GM12878 (cell line): Measurements from ENCODE around the gene MRPL42.

ENCODE experiments used
- CEBPB ChIP-seq, 2 experiments: fragments of 150-350 bp in 1 of 2; IDR thresholded peaks; 2 replicates each; pipeline ENCODE4 v1.6.1; 2012 to 2014; ENCODE audit warnings: low read depth in 2 of 2, low read length in 2 of 2, borderline replicate concordance in 1 of 2, inconsistent platforms in 1 of 2
- CTCF ChIP-seq, 3 experiments: IDR thresholded peaks in 2 of 3; conservative IDR thresholded peaks in 1 of 3; 2 replicates each; pipeline ENCODE4 v1.5.1; 2011; ENCODE audit warnings: low read depth in 3 of 3, low read length in 3 of 3, mild to moderate bottlenecking in 3 of 3, control low read depth in 2 of 3, moderate library complexity in 2 of 3, inconsistent platforms in 1 of 3, mixed read lengths in 1 of 3; ENCODE audit not compliant: control insufficient read depth in 2 of 3, insufficient read depth in 1 of 3; ENCODE audit errors: extremely low read depth in 1 of 3
- NR2C2 ChIP-seq: IDR thresholded peaks from 2 replicates; pipeline ENCODE4 v1.6.1; 2011; ENCODE audit warnings: borderline replicate concordance, low read depth; ENCODE audit not compliant: control insufficient read depth, insufficient read length
- NRF1 ChIP-seq: conservative IDR thresholded peaks from 2 replicates; pipeline ENCODE4 v1.6.1; 2011; ENCODE audit warnings: mild to moderate bottlenecking, low read depth, low read length, improper control_type of control experiment
- PAX5 ChIP-seq: IDR thresholded peaks from 2 replicates; pipeline ENCODE4 v1.6.1; 2011; ENCODE audit warnings: low read depth, low read length, borderline replicate concordance
- POLR2A ChIP-seq: IDR thresholded peaks from 2 replicates; pipeline ENCODE4 v1.6.1; 2011; ENCODE audit warnings: low read depth, mild to moderate bottlenecking, low read length
- POLR2AphosphoS2 ChIP-seq: IDR thresholded peaks from 2 replicates; pipeline ENCODE4 v1.6.1; 2011; ENCODE audit warnings: low read depth, mild to moderate bottlenecking, low read length, improper control_type of control experiment, moderate library complexity
- RCOR1 ChIP-seq: conservative IDR thresholded peaks from 2 replicates; pipeline ENCODE4 v1.6.1; 2012; ENCODE audit warnings: low read depth, low read length, improper control_type of control experiment
- RFX5 ChIP-seq: IDR thresholded peaks from 2 replicates; pipeline ENCODE4 v1.6.1; 2011; ENCODE audit warnings: low read depth, low read length, improper control_type of control experiment
- SIX5 ChIP-seq: IDR thresholded peaks from 2 replicates; pipeline ENCODE4 v1.6.1; 2011; ENCODE audit warnings: mild to moderate bottlenecking, low read depth, low read length, moderate library complexity; ENCODE audit not compliant: severe bottlenecking
- SPI1 ChIP-seq: IDR thresholded peaks from 2 replicates; pipeline ENCODE4 v1.6.1; 2011; ENCODE audit warnings: low read depth, mild to moderate bottlenecking, low read length, moderate library complexity, borderline replicate concordance; ENCODE audit not compliant: insufficient read depth
- TCF7 ChIP-seq: IDR thresholded peaks from 2 replicates; pipeline ENCODE4 v1.6.1; 2014; ENCODE audit warnings: antibody characterized with exemption, borderline replicate concordance
- YY1 ChIP-seq: IDR thresholded peaks from 2 replicates; pipeline ENCODE4 v1.6.1; 2011; ENCODE audit warnings: low read depth, mild to moderate bottlenecking, low read length

GRCh38 chr12:93460003-93460402, 7.3 kb upstream of the MRPL42 start:
- TF ChIP-seq CEBPB (IDR thresholded peaks at IDR 0.05; ENCODE audit: borderline replicate concordance in 1 of 2, low read depth in 2 of 2, low read length in 2 of 2) = no peak
- no peak for TF ChIP-seq SPI1
- no peak for TF ChIP-seq NR2C2
- TF ChIP-seq POLR2AphosphoS2 = no peak
- TF ChIP-seq CTCF (IDR thresholded peaks at IDR 0.05 in 2 of 3, conservative IDR thresholded peaks at IDR 0.05 in 1 of 3; ENCODE audit: control insufficient read depth in 2 of 3, extremely low read depth in 1 of 3, insufficient read depth in 1 of 3, low read depth in 3 of 3, low read length in 3 of 3) = no peak
- no peak for TF ChIP-seq RCOR1
- TF ChIP-seq NRF1 = no peak
- TF ChIP-seq POLR2A = no peak
- no peak for TF ChIP-seq TCF7
- TF ChIP-seq YY1 = no peak
- no peak for TF ChIP-seq SIX5
- TF ChIP-seq PAX5 = no peak
- no peak for TF ChIP-seq RFX5
